ENCODE measurements around the gene RPL15. TPM values are rescaled to one million over a fixed set of nuclear protein-coding genes. Genes with fewer than 3 reads are reported as not detected.

Gene RPL15
- total and polyA plus RNA-seq, 2 of the 8 experiments (the other 6 are each of a cell fraction or from before 2014, with no cell fraction given): 2,819 to 6,473 TPM

- Histone ChIP-seq H3K9ac (replicated peaks in 1 of 4; ENCODE audit: extremely low read depth in 1 of 4, low read depth in 3 of 4, low read length in 3 of 4) (no peak overlapping the region), H4K91ac (replicated peaks; ENCODE audit: insufficient read length, low read length) (no peak overlapping the region)
- CTCF ChIA-PET (ENCODE audit: partially characterized antibody): no interaction called here
- TF ChIP-seq HDAC2 (IDR thresholded peaks at IDR 0.05; ENCODE audit: borderline replicate concordance in 1 of 2, low read depth in 2 of 2, low read length in 2 of 2) (no peak), BRCA1 (IDR thresholded peaks at IDR 0.05; ENCODE audit: low read depth, low read length) (no peak), SP1 (IDR thresholded peaks at IDR 0.05; ENCODE audit: low read depth, low read length) (no peak), SIRT6 (IDR thresholded peaks at IDR 0.05; ENCODE audit: low read length) (no peak), FOSL1 (IDR thresholded peaks at IDR 0.05; ENCODE audit: insufficient read depth, low read depth, low read length) (no peak), NANOG (IDR thresholded peaks at IDR 0.05; ENCODE audit: insufficient read depth, low read depth, low read length, poor library complexity, severe bottlenecking) (no peak), CREB1 (IDR thresholded peaks at IDR 0.05) (no peak), EZH2 (IDR thresholded peaks at IDR 0.05; ENCODE audit: low read depth, low read length, severe bottlenecking) (no peak), CTBP2 (IDR thresholded peaks at IDR 0.05; ENCODE audit: borderline replicate concordance, insufficient read depth, insufficient read length, low read length) (no peak), RFX5 (IDR thresholded peaks at IDR 0.05; ENCODE audit: borderline replicate concordance, low read depth, low read length) (no peak), ZNF274 (IDR thresholded peaks at IDR 0.05; ENCODE audit: borderline replicate concordance, extremely low read depth, low read length) (no peak), TAF1 (IDR thresholded peaks at IDR 0.05; ENCODE audit: low read depth, low read length) (no peak), E2F6 (IDR thresholded peaks at IDR 0.05) (no peak), YY1 (IDR thresholded peaks at IDR 0.05; ENCODE audit: low read depth, low read length) (no peak)
These were observed 3.8 kb upstream of the RPL15 start for GRCh38 chr3:23913182-23913581.

More at GRCh38 chr3:23913182-23913581, 3.8 kb upstream of the RPL15 start:
- H3K9me3 ChIP-seq (ENCODE audit: insufficient read depth in 2 of 2, low read depth in 1 of 2, low read length in 1 of 2): no peaks in the 10 kb centered on the region
- H2AFZ ChIP-seq (ENCODE audit: low read length): no peak overlapping the region
- H3K27me3 ChIP-seq (replicated peaks in 1 of 4; ENCODE audit: control insufficient read depth in 3 of 4, extremely low read depth in 1 of 4, insufficient read depth in 3 of 4, low read length in 3 of 4): no peaks in the 10 kb centered on the region; a peak in 1 of 7 replicates
- peaks cover 0 to 49% of the 10 kb centered on the region in 2 experiments; a peak in 3 of 4 replicates for H3K79me2 ChIP-seq (ENCODE audit: control insufficient read depth in 1 of 2, insufficient read depth in 2 of 2, low read length in 2 of 2)
- 92% methylated on average over 1 of the region's 1 CpG; no CpG with 5 or more reads in 1 of the 2 experiments for whole genome bisulfite sequencing, 2 experiments (ENCODE audit: extremely low coverage in 1 of 2, insufficient coverage in 1 of 2, insufficient read length in 1 of 2, insufficient replicate concordance in 2 of 2, low coverage in 1 of 2, low lambda C conversion rate in 2 of 2, missing lambda C conversion rate in 1 of 2)
- H2AK5ac ChIP-seq (ENCODE audit: low read depth, low read length): no peak overlapping the region
- no peak overlapping the region for H2BK120ac ChIP-seq (replicated peaks; ENCODE audit: low read depth, low read length)
- H3K18ac ChIP-seq (ENCODE audit: extremely low read depth, low read length): no peak overlapping the region
- H2BK15ac ChIP-seq (ENCODE audit: low read length): no peak overlapping the region
- H4K8ac ChIP-seq (ENCODE audit: extremely low read depth, insufficient read depth, low read length): no peak overlapping the region
- no peak overlapping the region for H2BK20ac ChIP-seq (ENCODE audit: low read length)
- no peak overlapping the region for H2BK5ac ChIP-seq (ENCODE audit: low read depth, low read length)
- no peak overlapping the region for H4K5ac ChIP-seq (ENCODE audit: insufficient read length, low read depth, low read length)
- no peak overlapping the region for H3K56ac ChIP-seq (replicated peaks; ENCODE audit: insufficient read length, low read depth, low read length)
- H3K23ac ChIP-seq (ENCODE audit: insufficient read length): no peak overlapping the region
- H2BK12ac ChIP-seq (ENCODE audit: low read depth, low read length): no peak overlapping the region
- no peaks in the 10 kb centered on the region for H3K79me1 ChIP-seq (ENCODE audit: low read depth, low read length)
- peaks cover 3 to 21% (median 9%) of the 10 kb centered on the region in 4 experiments; a peak in 7 of 8 replicates for H3K36me3 ChIP-seq (ENCODE audit: control insufficient read depth in 2 of 4, insufficient read depth in 4 of 4, low read length in 3 of 4)
- FAIRE-seq: no peak
- H3K4me3 ChIP-seq (ENCODE audit: extremely low read depth in 1 of 4, insufficient read depth in 2 of 4, low read depth in 3 of 4, low read length in 4 of 4): no peak overlapping the region
- no peak for DNase-seq (ENCODE audit: low read depth in 1 of 2, low spot score in 2 of 2)
- no peak overlapping the region for H3K27ac ChIP-seq (ENCODE audit: low read depth, low read length)
- H3K14ac ChIP-seq (ENCODE audit: insufficient read length): no peak overlapping the region
- H3K4me1 ChIP-seq (replicated peaks in 1 of 4; ENCODE audit: control insufficient read depth in 3 of 4, insufficient read depth in 4 of 4, low read length in 3 of 4): peaks cover 4 to 5% (median 5%) of the 10 kb centered on the region in 4 experiments; a peak in 5 of 7 replicates
- H3K4ac ChIP-seq (replicated peaks; ENCODE audit: insufficient read length, low read depth, low read length): no peak overlapping the region
- H3K4me2 ChIP-seq (ENCODE audit: insufficient read depth in 1 of 2, low read depth in 2 of 2, low read length in 2 of 2): no peak overlapping the region
- POLR2A ChIA-PET (ENCODE audit: partially characterized antibody): no interaction called here
- peaks cover 15% of the 10 kb centered on the region for H3K23me2 ChIP-seq (ENCODE audit: low read depth, low read length)
- peaks cover 4% of the 10 kb centered on the region in 2 experiments for H4K20me1 ChIP-seq (replicated peaks in 1 of 2; ENCODE audit: control insufficient read depth in 1 of 2, insufficient read depth in 2 of 2, low read length in 2 of 2)

All from H1 (cell line).